ENCODE data around the gene SMTNL1. TPM values are rescaled to one million over a fixed set of nuclear protein-coding genes. Genes with fewer than 3 reads are reported as not detected.

Gene SMTNL1
- total RNA-seq, 1 donor from 2014 or later: not detected

- Mint-ChIP-seq H3K36me3 (peaks cover 8% of the 10 kb centered on the region), H3K4me3 (no peak overlapping the region), H3K27me3 (peaks cover under 1% of the 10 kb centered on the region), H3K4me1 (ENCODE audit: unreplicated experiment) (peaks cover 5% of the 10 kb centered on the region), H3K9me3 (no peaks in the 10 kb centered on the region), H3K27ac (no peak overlapping the region)
- TF ChIP-seq CTCF (conservative IDR thresholded peaks at IDR 0.05): no peak
- DNase-seq (ENCODE audit: extremely low spot score, unreplicated experiment): no peak
Measured at GRCh38 chr11:57547854-57548377, 10.5 kb downstream of the SMTNL1 start.

- Mint-ChIP-seq H3K27ac (no peak overlapping the region), H3K9me3 (no peaks in the 10 kb centered on the region), H3K36me3 (peaks cover 12% of the 10 kb centered on the region), H3K4me3 (no peak overlapping the region), H3K4me1 (ENCODE audit: unreplicated experiment) (no peaks in the 10 kb centered on the region), H3K27me3 (no peaks in the 10 kb centered on the region)
- TF ChIP-seq CTCF (conservative IDR thresholded peaks at IDR 0.05): no peak
- no peak for DNase-seq (ENCODE audit: extremely low spot score, unreplicated experiment)
Measured at GRCh38 chr11:57549983-57550382, 12.6 kb downstream of the SMTNL1 start.

GRCh38 chr11:57551941-57552340, 14.5 kb downstream of the SMTNL1 start:
- Mint-ChIP-seq H3K9me3 (no peaks in the 10 kb centered on the region), H3K4me3 (no peak overlapping the region), H3K36me3 (peaks cover 12% of the 10 kb centered on the region), H3K27me3 (no peaks in the 10 kb centered on the region), H3K4me1 (ENCODE audit: unreplicated experiment) (no peaks in the 10 kb centered on the region), H3K27ac (no peak overlapping the region)
- DNase-seq (ENCODE audit: extremely low spot score, unreplicated experiment): no peak
- no peak for TF ChIP-seq CTCF (conservative IDR thresholded peaks at IDR 0.05)

DNA sequence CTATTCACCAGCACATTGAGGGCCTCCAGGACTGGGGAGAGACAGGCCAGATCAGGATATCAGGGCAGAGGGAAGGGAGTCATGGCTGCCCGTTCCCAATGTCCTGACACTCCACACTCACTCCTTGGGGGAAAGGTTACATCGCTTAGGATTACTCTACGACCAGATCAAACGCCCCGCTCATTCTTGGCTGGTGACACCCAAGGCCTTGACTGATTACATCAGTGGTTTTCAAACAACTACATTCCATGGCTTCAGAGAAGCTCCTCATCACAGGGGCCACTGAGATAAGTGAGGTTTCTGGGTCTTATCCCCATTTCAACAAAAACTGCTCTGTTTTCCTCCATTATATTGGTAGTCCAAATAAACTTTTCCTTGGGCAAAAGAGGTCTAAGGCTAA, 15.1 kb downstream of the SMTNL1 start:
- Mint-ChIP-seq H3K9me3 (no peaks in the 10 kb centered on the region), H3K36me3 (peaks cover 12% of the 10 kb centered on the region), H3K4me1 (ENCODE audit: unreplicated experiment) (no peaks in the 10 kb centered on the region), H3K27me3 (no peaks in the 10 kb centered on the region), H3K27ac (no peak overlapping the region), H3K4me3 (no peak overlapping the region)
- DNase-seq (ENCODE audit: extremely low spot score, unreplicated experiment): no peak
- no peak for TF ChIP-seq CTCF (conservative IDR thresholded peaks at IDR 0.05)

- no peaks in the 10 kb centered on the region for H3K9me3 Mint-ChIP-seq
- H3K4me3 Mint-ChIP-seq: no peak overlapping the region
- DNase-seq (ENCODE audit: extremely low spot score, unreplicated experiment): no peak
- H3K4me1 Mint-ChIP-seq (ENCODE audit: unreplicated experiment): no peaks in the 10 kb centered on the region
- H3K27ac Mint-ChIP-seq: no peak overlapping the region
- no peaks in the 10 kb centered on the region for H3K27me3 Mint-ChIP-seq
- no peak for TF ChIP-seq CTCF (conservative IDR thresholded peaks at IDR 0.05)
- H3K36me3 Mint-ChIP-seq: peaks cover 17% of the 10 kb centered on the region
Measured at GRCh38 chr11:57555393-57555792, 18.0 kb downstream of the SMTNL1 start.

GRCh38 chr11:57556041-57556440, 18.6 kb downstream of the SMTNL1 start:
- Mint-ChIP-seq H3K36me3 (peaks cover 17% of the 10 kb centered on the region), H3K4me3 (no peak overlapping the region), H3K9me3 (no peaks in the 10 kb centered on the region), H3K27ac (no peak overlapping the region), H3K4me1 (ENCODE audit: unreplicated experiment) (no peaks in the 10 kb centered on the region), H3K27me3 (no peaks in the 10 kb centered on the region)
- no peak for TF ChIP-seq CTCF (conservative IDR thresholded peaks at IDR 0.05)
- DNase-seq (ENCODE audit: extremely low spot score, unreplicated experiment): no peak
